Right renal cortex interstitium (tissue), 3 donors: ENCODE data around the gene GNG3. TPM values are rescaled to one million over a fixed set of nuclear protein-coding genes. Genes with fewer than 3 reads are reported as not detected.
"Not testable (repeated sequence)": the region's sequence is repeated elsewhere in the genome, so short reads cannot be mapped to it uniquely, and the experiment has no call there.

ENCODE experiments used
- DNase-seq, 3 donors: peaks; one replicate each; pipeline ENCODE4 v3.0.0-alpha.2; 2013; ENCODE audit warnings: low read depth in 3 of 3, low spot score in 2 of 3
- polyA plus RNA-seq, 3 donors: library from polyadenylated mRNA; unstranded; fragments of 120-200 nt; gene quantifications; one replicate each; pipeline ENCODE4 v1.2.1, GENCODE V29; 2013; ENCODE audit not compliant: insufficient read length in 3 of 3

GNG3 gene
- polyA plus RNA-seq, 3 donors, result 1.5 to 1.9 (median 1.7) TPM

DNA sequence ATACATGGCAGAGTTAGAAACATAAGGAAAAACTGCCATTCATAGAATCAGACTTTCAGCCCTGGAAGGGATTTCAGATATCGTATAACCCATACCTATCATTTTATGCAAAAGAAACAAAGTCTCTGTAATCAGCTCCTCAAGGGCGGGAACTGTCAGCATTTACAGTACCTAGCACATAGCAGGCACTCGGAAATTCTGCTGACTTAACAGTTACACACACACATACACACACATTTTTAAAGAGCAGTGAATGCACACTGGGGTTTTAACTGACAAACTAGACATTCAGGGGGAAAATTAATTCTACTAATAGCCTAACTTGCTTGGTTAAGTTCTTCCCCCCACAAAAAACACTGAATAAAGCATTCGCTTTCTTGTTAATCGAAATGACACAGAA, 8.7 kb downstream of the GNG3 start:
- DNase-seq, result no peak

DNA sequence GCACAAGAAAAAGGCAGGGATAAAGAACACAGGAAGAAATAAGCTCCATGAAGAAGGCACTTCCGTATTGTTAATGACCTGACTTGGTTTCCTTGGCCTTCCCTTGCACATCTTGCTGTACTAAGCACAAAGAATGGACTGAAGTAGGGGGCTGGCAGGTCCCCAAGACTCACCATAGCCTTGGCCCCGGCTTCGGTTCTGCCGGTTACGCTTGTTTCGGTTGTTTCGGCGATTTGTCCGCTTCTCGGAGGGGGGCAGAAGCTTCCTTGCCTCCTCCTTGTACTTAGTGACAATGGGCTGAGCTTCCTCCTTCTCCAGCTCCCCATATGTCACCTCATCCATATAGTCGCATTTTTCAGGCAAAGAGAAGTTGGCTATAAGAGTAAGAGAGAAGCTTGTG, 9.3 kb downstream of the GNG3 start:
- DNase-seq, result no peak

- DNase-seq, result no peak
These were observed 12.0 kb downstream of the GNG3 start for GRCh38 chr11:62719302-62719978.

DNA sequence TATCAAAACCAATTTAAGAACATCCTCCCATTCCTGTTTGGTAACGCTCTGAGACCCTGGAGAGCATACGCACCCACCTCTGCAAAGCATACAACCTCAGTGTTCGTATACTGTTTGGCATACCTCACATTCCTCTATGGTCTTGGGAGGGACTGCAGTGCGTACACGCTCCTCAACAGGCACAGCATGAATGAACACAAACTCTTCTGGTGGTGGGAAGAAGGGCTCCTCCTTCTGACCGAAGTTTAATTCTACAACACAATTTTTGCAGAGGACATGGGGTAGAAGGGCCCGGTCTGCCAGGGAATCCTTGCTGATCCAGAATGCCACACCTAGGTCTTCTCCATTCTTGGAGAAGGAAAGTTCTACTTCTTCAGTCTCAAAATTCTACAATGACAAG, 14.5 kb downstream of the GNG3 start:
- DNase-seq, result no peak

DNA sequence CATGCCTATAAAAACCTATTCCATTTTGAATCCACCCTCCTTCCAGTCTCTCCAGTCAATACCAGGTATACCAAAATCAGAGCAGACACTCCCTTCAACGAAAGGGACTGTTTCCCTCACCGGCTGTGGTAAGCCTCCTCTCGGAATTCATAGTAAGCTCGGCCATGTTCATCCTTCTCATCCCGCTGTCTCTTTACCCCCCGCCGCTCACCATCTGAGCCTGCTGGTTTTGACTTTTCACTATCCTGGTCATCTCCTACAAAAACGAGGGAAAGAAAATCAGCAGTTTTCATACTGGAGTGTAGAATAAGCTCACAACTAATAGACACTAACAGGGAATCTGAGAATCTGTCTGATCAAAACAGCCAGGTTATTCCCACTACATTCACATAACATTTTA, 16.7 kb downstream of the GNG3 start:
- no peak for DNase-seq

DNA sequence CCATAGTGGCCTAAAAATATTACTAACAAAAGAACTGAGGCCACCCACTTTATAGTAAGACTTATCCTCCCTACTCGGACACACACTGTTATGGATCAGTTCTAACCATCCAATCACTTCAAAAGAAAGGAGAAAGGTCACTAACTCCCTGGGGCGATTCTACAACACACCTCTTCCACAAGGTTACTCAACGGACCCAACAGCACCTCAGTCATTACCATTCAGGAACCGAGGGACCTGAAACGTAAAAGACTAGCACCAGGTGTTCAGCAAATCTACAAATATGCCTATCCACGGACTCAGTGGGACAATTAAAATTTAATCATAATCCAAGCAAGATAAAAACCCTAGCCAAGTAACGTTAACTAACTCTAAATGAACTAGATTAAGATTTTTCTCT, 18.2 kb downstream of the GNG3 start:
- DNase-seq, result no peak

DNA sequence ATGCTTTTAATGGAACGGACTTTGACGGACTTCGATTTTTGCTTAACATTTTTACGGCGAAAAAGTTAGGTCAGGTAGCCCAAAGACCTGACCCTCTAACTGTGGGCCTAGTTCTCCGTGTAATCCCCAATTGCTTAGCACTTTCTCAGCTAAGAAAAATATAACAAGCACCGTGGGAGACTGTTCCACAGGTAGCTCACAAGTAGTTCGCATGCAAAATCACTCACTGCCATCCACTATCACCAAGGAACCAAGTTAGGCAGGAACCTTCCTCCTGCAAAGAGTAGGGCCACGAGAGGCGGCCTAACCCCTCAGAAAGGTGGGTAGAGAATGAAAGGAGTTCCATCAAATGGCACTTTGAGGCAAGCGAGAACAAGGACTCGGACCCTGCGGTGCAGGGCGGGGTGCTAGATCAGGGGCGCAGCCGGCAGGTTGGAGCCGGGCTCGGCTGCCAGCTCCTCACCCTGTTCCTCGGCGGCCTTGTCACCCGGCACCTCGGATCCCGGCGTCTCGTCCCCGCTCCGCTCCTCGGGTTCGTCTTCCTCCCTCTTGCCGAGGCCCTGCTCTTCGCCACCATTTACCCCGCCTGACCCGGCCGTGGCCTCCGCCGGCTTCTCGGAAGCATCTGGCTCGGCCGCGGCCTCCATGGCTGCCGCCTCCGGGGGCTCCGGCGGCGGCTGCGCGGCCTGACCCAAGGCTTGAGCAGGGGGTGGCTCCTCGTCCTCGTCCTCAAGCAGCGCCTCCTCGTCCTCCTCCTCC, 18.9 kb downstream of the GNG3 start:
- no peak for DNase-seq

DNA sequence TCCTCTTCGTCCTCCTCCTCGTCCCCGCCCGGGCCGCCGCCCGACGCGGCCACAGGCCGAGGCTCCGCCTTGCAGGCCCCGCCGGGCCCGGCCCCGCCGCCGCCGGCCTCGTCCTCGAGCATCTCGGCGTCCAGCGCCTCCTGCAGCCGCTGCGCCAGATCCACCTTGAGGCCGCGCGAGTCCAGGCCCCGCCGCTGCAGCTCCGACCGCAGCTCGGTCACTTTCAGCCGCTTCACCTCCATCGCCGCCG, 19.4 kb downstream of the GNG3 start:
- no peak for DNase-seq

GRCh38 chr11:62727165-62727871, 19.8 kb downstream of the GNG3 start, which contains the start of gene HNRNPUL2:
Gene HNRNPUL2, minus strand, starts transcription at chr11:62727457. Its CDS starts 301 bp downstream, at chr11:62727156.
- DNase-seq, result peak; percentile 97 to 100 (median 98)

GRCh38 chr11:62727872-62728170, 20.3 kb downstream of the GNG3 start:
- peak in 2 of 3 donors; percentile 99 for DNase-seq

- peak; percentile 70 to 81 (median 72) for DNase-seq
These were observed 20.9 kb downstream of the GNG3 start, which contains the start of gene TTC9C for GRCh38 chr11:62728171-62728988. Gene TTC9C, plus strand, starts transcription at chr11:62728486. Its CDS starts 363 bp downstream, at chr11:62728849.

DNA sequence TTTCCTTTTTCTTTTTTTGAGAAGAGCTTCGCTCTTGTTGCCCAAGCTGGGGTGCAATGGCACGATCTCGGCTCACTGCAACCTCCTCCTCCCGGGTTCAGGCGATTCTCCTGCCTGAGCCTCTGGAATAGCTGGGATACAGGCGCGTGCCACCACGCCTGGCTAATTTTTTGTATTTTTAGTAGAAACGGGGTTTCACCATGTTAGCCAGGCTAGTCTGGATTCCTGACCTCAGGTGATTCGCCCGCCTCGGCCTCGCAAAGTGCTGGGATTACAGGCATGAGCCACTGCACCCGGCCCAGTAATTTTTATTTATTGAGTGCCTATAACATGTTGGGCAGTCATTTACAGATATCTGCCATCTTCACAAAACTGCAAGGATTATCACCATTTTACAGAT, 22.6 kb downstream of the GNG3 start:
- DNase-seq, result not testable (repeated sequence)

- DNase-seq, result no peak
These were observed 25.4 kb downstream of the GNG3 start for GRCh38 chr11:62732830-62733229.

DNA sequence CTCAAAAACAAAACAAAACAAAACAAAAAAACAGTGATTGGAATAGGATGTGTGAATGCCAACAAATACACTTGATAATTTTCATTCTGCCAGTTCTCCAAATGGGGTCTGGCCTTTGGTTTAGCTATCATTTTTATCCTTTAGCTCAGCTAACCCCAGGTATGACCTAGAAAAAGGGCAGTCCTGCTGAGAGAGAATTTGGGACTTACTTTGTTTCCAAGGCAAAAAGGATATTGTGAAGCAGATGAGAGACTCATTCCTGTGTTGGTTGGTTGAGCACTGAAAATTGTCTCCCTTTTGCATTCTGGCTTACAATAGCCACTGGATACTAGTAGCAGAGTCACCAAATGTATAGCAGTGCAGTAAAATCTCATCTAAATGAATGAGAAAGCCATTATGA, 29.7 kb downstream of the GNG3 start:
- no peak for DNase-seq

GRCh38 chr11:62747475-62748160, 40.1 kb downstream of the GNG3 start:
- DNase-seq, result no peak

- DNase-seq, result not testable (repeated sequence)
These were observed 42.5 kb downstream of the GNG3 start for GRCh38 chr11:62749931-62750330.

- DNase-seq, result no peak
These were observed 44.8 kb downstream of the GNG3 start for GRCh38 chr11:62752177-62752785.

DNA sequence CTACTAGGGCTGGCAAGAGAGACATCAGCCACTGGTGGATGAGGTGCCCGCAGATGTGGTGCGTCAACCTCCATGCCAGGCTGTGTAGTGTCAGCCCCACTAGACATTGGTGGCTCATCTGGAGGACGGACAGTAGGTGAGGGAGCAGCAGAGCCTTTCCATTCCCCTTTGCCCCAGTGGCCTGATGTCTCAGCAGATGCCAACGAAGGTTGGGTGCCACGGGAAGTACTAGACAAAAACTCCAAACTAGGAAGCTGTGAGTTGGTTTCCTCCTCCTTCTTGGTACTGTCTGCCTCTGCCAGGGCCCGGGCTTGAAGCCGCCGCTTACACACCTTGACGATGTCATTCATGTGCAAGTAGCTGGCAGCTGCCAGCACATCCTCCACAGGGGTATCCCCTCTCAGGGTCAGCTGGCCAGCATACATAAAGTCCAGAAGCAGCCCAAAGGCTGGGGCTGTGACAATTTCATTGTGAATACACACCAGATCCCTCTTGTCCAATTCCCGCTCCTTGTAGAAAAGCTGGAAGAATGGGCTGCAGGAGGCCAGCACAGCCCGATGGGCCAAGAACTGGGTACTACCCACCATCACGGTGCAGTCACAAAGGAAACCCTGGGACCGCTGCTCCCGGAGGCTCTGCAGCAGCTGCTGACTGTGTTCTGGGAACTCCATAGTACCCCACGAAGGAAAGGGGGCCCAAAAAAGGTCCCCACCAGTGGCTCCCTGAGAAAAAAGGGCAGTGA, 45.7 kb downstream of the GNG3 start:
- DNase-seq, result no peak
